ENCODE results near the gene PIWIL1.

Gene PIWIL1

GRCh38 chr12:130351326-130351725, 13.6 kb downstream of the PIWIL1 start:
- Histone ChIP-seq H3K27me3 (ENCODE audit: insufficient read depth, low read length) (no peaks in the 10 kb centered on the region; the same call in 1 of the 2 replicates), H3K27ac (ENCODE audit: low read depth, low read length, poor library complexity, severe bottlenecking) (no peak overlapping the region), H3F3A (ENCODE audit: insufficient read depth, low read length) (no peaks in the 10 kb centered on the region), H3K4me3 (ENCODE audit: low read depth, low read length, poor library complexity, severe bottlenecking) (no peak overlapping the region), H2AFZ (ENCODE audit: low read length) (no peak overlapping the region), H3K4me2 (ENCODE audit: low read length) (no peak overlapping the region), H3K9me2 (ENCODE audit: low read depth, low read length) (no peaks in the 10 kb centered on the region), H3K4me1 (ENCODE audit: insufficient read depth, low read length, severe bottlenecking) (no peaks in the 10 kb centered on the region), H3K36me3 (ENCODE audit: insufficient read depth, low read length) (no peaks in the 10 kb centered on the region), H3K9ac (ENCODE audit: low read length) (no peak overlapping the region), H3K79me2 (ENCODE audit: insufficient read depth, low read length) (no peaks in the 10 kb centered on the region), H3K9me3 (ENCODE audit: low read length) (no peaks in the 10 kb centered on the region), H4K20me1 (ENCODE audit: insufficient read depth, low read length) (no peaks in the 10 kb centered on the region)
- no peak for TF ChIP-seq EZH2 (IDR thresholded peaks at IDR 0.05; ENCODE audit: borderline replicate concordance, low read length)
- no peak for TF ChIP-seq CTCF (IDR thresholded peaks at IDR 0.05; ENCODE audit: low read length)

- H3K4me1 ChIP-seq (ENCODE audit: insufficient read depth, low read length, severe bottlenecking): no peaks in the 10 kb centered on the region
These were observed 15.4 kb downstream of the PIWIL1 start for GRCh38 chr12:130353081-130353480.

GRCh38 chr12:130354407-130354806, 16.7 kb downstream of the PIWIL1 start:
- H3K4me2 ChIP-seq (ENCODE audit: low read length): no peak overlapping the region
- H3K27me3 ChIP-seq (ENCODE audit: insufficient read depth, low read length): no peaks in the 10 kb centered on the region; the same call in 1 of the 2 replicates
- no peak overlapping the region for H2AFZ ChIP-seq (ENCODE audit: low read length)
- H3K9me2 ChIP-seq (ENCODE audit: low read depth, low read length): no peaks in the 10 kb centered on the region
- no peak overlapping the region for H3K4me3 ChIP-seq (ENCODE audit: low read depth, low read length, poor library complexity, severe bottlenecking)
- no peaks in the 10 kb centered on the region for H3K36me3 ChIP-seq (ENCODE audit: insufficient read depth, low read length)
- H3K79me2 ChIP-seq (ENCODE audit: insufficient read depth, low read length): no peaks in the 10 kb centered on the region
- H3K9ac ChIP-seq (ENCODE audit: low read length): no peak overlapping the region
- H3K27ac ChIP-seq (ENCODE audit: low read depth, low read length, poor library complexity, severe bottlenecking): no peak overlapping the region
- H3K9me3 ChIP-seq (ENCODE audit: low read length): no peaks in the 10 kb centered on the region
- no peaks in the 10 kb centered on the region for H3K4me1 ChIP-seq (ENCODE audit: insufficient read depth, low read length, severe bottlenecking)
- TF ChIP-seq EZH2 (IDR thresholded peaks at IDR 0.05; ENCODE audit: borderline replicate concordance, low read length) (no peak), CTCF (IDR thresholded peaks at IDR 0.05; ENCODE audit: low read length) (no peak)
- no peaks in the 10 kb centered on the region for H4K20me1 ChIP-seq (ENCODE audit: insufficient read depth, low read length)
- H3F3A ChIP-seq (ENCODE audit: insufficient read depth, low read length): no peaks in the 10 kb centered on the region

More at GRCh38 chr12:130353081-130353480, 15.4 kb downstream of the PIWIL1 start:
- H4K20me1 ChIP-seq (ENCODE audit: insufficient read depth, low read length): no peaks in the 10 kb centered on the region
- H3K9me2 ChIP-seq (ENCODE audit: low read depth, low read length): no peaks in the 10 kb centered on the region
- no peaks in the 10 kb centered on the region for H3F3A ChIP-seq (ENCODE audit: insufficient read depth, low read length)
- H3K9ac ChIP-seq (ENCODE audit: low read length): no peak overlapping the region
- no peaks in the 10 kb centered on the region for H3K9me3 ChIP-seq (ENCODE audit: low read length)
- no peak overlapping the region for H3K4me3 ChIP-seq (ENCODE audit: low read depth, low read length, poor library complexity, severe bottlenecking)
- H3K27me3 ChIP-seq (ENCODE audit: insufficient read depth, low read length): no peaks in the 10 kb centered on the region; the same call in 1 of the 2 replicates
- H3K4me2 ChIP-seq (ENCODE audit: low read length): no peak overlapping the region
- no peaks in the 10 kb centered on the region for H3K36me3 ChIP-seq (ENCODE audit: insufficient read depth, low read length)
- H3K79me2 ChIP-seq (ENCODE audit: insufficient read depth, low read length): no peaks in the 10 kb centered on the region
- no peak for TF ChIP-seq EZH2 (IDR thresholded peaks at IDR 0.05; ENCODE audit: borderline replicate concordance, low read length)
- no peak for TF ChIP-seq CTCF (IDR thresholded peaks at IDR 0.05; ENCODE audit: low read length)
- no peak overlapping the region for H2AFZ ChIP-seq (ENCODE audit: low read length)
- no peak overlapping the region for H3K27ac ChIP-seq (ENCODE audit: low read depth, low read length, poor library complexity, severe bottlenecking)
